ENCODE measurements around the gene ACACB. TPM values are rescaled to one million over a fixed set of nuclear protein-coding genes. Genes with fewer than 3 reads are reported as not detected.

Gene ACACB
- total and polyA plus RNA-seq, 2 donors from 2014 or later: 13.8 to 56.8 TPM

DNA sequence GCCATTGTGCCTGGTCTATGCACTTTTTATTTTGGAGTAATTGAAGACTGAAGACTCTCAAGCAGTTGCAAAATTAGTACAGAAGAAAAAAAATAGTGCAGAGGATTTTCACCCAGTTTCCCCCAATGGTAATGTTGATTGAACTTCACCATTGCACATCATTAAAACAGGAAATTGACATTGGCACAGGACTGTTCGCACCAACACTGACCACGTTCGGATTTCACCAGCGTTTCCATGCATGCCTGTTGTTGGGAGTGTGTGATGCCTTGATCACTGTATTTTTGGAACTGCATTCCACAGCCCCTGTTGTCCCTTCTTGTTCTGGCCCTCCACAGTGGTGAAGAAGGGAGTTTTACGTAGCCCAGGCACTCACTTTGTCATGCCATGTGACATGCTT lies 125.5 kb downstream of the ACACB start:
- no peak overlapping the region for H3K9ac ChIP-seq (ENCODE audit: low read length in 3 of 3)
- no peak for FAIRE-seq
- H3K27ac ChIP-seq (ENCODE audit: low read depth in 2 of 2, low read length in 2 of 2): no peak overlapping the region
- TF ChIP-seq, protein P1, sequence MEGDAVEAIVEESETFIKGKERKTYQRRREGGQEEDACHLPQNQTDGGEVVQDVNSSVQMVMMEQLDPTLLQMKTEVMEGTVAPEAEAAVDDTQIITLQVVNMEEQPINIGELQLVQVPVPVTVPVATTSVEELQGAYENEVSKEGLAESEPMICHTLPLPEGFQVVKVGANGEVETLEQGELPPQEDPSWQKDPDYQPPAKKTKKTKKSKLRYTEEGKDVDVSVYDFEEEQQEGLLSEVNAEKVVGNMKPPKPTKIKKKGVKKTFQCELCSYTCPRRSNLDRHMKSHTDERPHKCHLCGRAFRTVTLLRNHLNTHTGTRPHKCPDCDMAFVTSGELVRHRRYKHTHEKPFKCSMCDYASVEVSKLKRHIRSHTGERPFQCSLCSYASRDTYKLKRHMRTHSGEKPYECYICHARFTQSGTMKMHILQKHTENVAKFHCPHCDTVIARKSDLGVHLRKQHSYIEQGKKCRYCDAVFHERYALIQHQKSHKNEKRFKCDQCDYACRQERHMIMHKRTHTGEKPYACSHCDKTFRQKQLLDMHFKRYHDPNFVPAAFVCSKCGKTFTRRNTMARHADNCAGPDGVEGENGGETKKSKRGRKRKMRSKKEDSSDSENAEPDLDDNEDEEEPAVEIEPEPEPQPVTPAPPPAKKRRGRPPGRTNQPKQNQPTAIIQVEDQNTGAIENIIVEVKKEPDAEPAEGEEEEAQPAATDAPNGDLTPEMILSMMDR (IDR thresholded peaks at IDR 0.05; ENCODE audit: borderline replicate concordance, extremely low read depth, insufficient read depth): no peak
- H3K9me3 ChIP-seq (ENCODE audit: control insufficient read depth in 2 of 3, insufficient read depth in 1 of 3, low read length in 3 of 3): no peaks in the 10 kb centered on the region
- no peaks in the 10 kb centered on the region for H3K27me3 ChIP-seq (ENCODE audit: control insufficient read depth, insufficient read depth, low read length)
- no peaks in the 10 kb centered on the region for H3K4me1 ChIP-seq (ENCODE audit: control insufficient read depth in 2 of 3, insufficient read depth in 2 of 3, low read depth in 1 of 3, low read length in 3 of 3)
- no peak for DNase-seq
- no peak overlapping the region for H3K4me3 ChIP-seq (ENCODE audit: low read length in 3 of 3)
- intact Hi-C loops (cut with DNase I): no loop called here
- H3K36me3 ChIP-seq (ENCODE audit: control insufficient read depth in 2 of 3, insufficient read depth in 3 of 3, low read length in 3 of 3): peaks cover 5 to 69% (median 50%) of the 10 kb centered on the region in 3 donors

DNA sequence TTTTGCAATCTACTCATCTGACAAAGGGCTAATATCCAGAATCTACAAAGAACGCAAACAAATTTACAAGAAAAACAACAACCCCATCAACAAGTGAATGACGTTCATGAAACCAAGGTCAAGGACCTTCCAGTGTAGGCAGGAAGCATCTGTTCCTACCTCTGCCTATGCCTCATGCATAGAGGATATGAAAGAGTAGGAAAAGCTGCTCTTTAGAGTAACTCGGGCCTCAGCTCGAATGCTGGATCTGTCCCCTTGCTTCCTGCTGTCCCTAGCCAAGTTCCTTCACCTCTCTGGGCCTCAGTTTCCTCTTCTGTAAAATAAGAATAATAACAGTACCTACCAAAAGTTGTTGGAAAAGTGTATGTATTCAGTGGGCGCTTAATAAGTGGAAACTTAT lies 127.7 kb downstream of the ACACB start:
- Histone ChIP-seq H3K27me3 (ENCODE audit: control insufficient read depth, insufficient read depth, low read length) (no peaks in the 10 kb centered on the region), H3K4me1 (ENCODE audit: control insufficient read depth in 2 of 3, insufficient read depth in 2 of 3, low read depth in 1 of 3, low read length in 3 of 3) (peaks cover 0 to 5% (median 2%) of the 10 kb centered on the region in 3 donors), H3K27ac (ENCODE audit: low read depth in 2 of 2, low read length in 2 of 2) (no peak overlapping the region), H3K36me3 (ENCODE audit: control insufficient read depth in 2 of 3, insufficient read depth in 3 of 3, low read length in 3 of 3) (peaks cover 5 to 71% (median 45%) of the 10 kb centered on the region in 3 donors), H3K9ac (ENCODE audit: low read length in 3 of 3) (no peak overlapping the region), H3K9me3 (ENCODE audit: control insufficient read depth in 2 of 3, insufficient read depth in 1 of 3, low read length in 3 of 3) (no peaks in the 10 kb centered on the region), H3K4me3 (ENCODE audit: low read length in 3 of 3) (no peak overlapping the region)
- intact Hi-C loops (cut with DNase I): no loop called here
- DNase-seq (peak in 1 of 5 donors; percentile 27), FAIRE-seq (no peak)
- TF ChIP-seq, protein P1 (IDR thresholded peaks at IDR 0.05; ENCODE audit: borderline replicate concordance, extremely low read depth, insufficient read depth): no peak

DNA sequence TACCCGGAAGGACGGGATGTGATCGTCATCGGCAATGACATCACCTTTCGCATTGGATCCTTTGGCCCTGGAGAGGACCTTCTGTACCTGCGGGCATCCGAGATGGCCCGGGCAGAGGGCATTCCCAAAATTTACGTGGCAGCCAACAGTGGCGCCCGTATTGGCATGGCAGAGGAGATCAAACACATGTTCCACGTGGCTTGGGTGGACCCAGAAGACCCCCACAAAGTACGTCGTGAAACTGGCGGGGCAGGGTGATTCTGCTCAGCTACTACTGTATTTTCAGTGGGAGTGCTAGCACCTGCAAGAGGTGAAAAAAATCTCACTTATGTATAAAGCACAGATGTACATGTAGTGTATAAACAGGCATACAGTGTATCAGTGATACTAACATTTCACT lies 129.8 kb downstream of the ACACB start:
- Histone ChIP-seq H3K27me3 (ENCODE audit: control insufficient read depth, insufficient read depth, low read length) (no peaks in the 10 kb centered on the region), H3K9ac (ENCODE audit: low read length in 3 of 3) (no peak overlapping the region), H3K27ac (ENCODE audit: low read depth in 2 of 2, low read length in 2 of 2) (no peak overlapping the region), H3K9me3 (ENCODE audit: control insufficient read depth in 2 of 3, insufficient read depth in 1 of 3, low read length in 3 of 3) (no peaks in the 10 kb centered on the region), H3K36me3 (ENCODE audit: control insufficient read depth in 2 of 3, insufficient read depth in 3 of 3, low read length in 3 of 3) (peaks cover 3 to 57% (median 39%) of the 10 kb centered on the region in 3 donors), H3K4me1 (ENCODE audit: control insufficient read depth in 2 of 3, insufficient read depth in 2 of 3, low read depth in 1 of 3, low read length in 3 of 3) (peaks cover 0 to 7% (median 2%) of the 10 kb centered on the region in 3 donors), H3K4me3 (ENCODE audit: low read length in 3 of 3) (no peak overlapping the region)
- TF ChIP-seq, protein P1 (IDR thresholded peaks at IDR 0.05; ENCODE audit: borderline replicate concordance, extremely low read depth, insufficient read depth): no peak
- intact Hi-C loops (cut with DNase I): no loop called here
- DNase-seq (peak in 1 of 5 donors; percentile 59), FAIRE-seq (no peak)
